Measurements from ENCODE around the gene APOBEC2.
A peak's percentile ranks its signal among the peaks of the same experiment; 100 is the strongest.

Gene APOBEC2

GRCh38 chr6:41036601-41037000, 16.4 kb upstream of the APOBEC2 start:
- TF ChIP-seq CTCF (IDR thresholded peaks at IDR 0.05; ENCODE audit: low read length, missing control alignments): no peak
- DNase-seq (ENCODE audit: low read depth): no peak

GRCh38 chr6:41037107-41037900, 15.7 kb upstream of the APOBEC2 start:
- H3K4me3 ChIP-seq (replicated peaks; ENCODE audit: low read depth, low read length): no peak overlapping the region
- TF ChIP-seq CTCF (IDR thresholded peaks at IDR 0.05; ENCODE audit: low read length, missing control alignments): no peak
- peak; percentile 41 for DNase-seq (ENCODE audit: low read depth)

More at GRCh38 chr6:41036601-41037000, 16.4 kb upstream of the APOBEC2 start:
- H3K4me3 ChIP-seq (replicated peaks; ENCODE audit: low read depth, low read length): no peak overlapping the region

GRCh38 chr6:41038205-41038604, 14.8 kb upstream of the APOBEC2 start:
- no peak for TF ChIP-seq CTCF (IDR thresholded peaks at IDR 0.05; ENCODE audit: low read length, missing control alignments)
- DNase-seq (ENCODE audit: low read depth): no peak
- H3K4me3 ChIP-seq (replicated peaks; ENCODE audit: low read depth, low read length): no peak overlapping the region

- H3K4me3 ChIP-seq (replicated peaks; ENCODE audit: low read depth, low read length): no peak within 1 kb of the TSS
- peak; percentile 29 for DNase-seq (ENCODE audit: low read depth)
- TF ChIP-seq CTCF (IDR thresholded peaks at IDR 0.05; ENCODE audit: low read length, missing control alignments): peak; percentile 76
Observed at GRCh38 chr6:41039060-41039998, 13.7 kb upstream of the APOBEC2 start, which contains the start of gene UNC5CL. Gene UNC5CL, minus strand, starts transcription at chr6:41039221. Its CDS starts 4,147 bp downstream, at chr6:41035074.

GRCh38 chr6:41040101-41040939, 12.7 kb upstream of the APOBEC2 start:
- DNase-seq (ENCODE audit: low read depth): peak; percentile 14
- no peak for TF ChIP-seq CTCF (IDR thresholded peaks at IDR 0.05; ENCODE audit: low read length, missing control alignments)
- no peak overlapping the region for H3K4me3 ChIP-seq (replicated peaks; ENCODE audit: low read depth, low read length)

- TF ChIP-seq CTCF (IDR thresholded peaks at IDR 0.05; ENCODE audit: low read length, missing control alignments): no peak
- DNase-seq (ENCODE audit: low read depth): no peak
- H3K4me3 ChIP-seq (replicated peaks; ENCODE audit: low read depth, low read length): no peak overlapping the region
Observed at GRCh38 chr6:41040940-41041536, 12.0 kb upstream of the APOBEC2 start.
